Activated effector memory CD4-positive, alpha-beta T cell treated with anti-CD3 and anti-CD28 coated beads, Interleukin-2, amount 50 U/mL, for 16 hours (primary cell): Measurements from ENCODE around the gene CEP120.

Experiments
- DNase-seq: peaks from one replicate; pipeline ENCODE4 v3.0.0-alpha.2; 2020

The CEP120 gene

GRCh38 chr5:123297866-123298265, 125.3 kb downstream of the CEP120 start:
- DNase-seq = no peak

GRCh38 chr5:123297198-123297831, 125.9 kb downstream of the CEP120 start:
- DNase-seq = no peak
